IPS-18c (cell line): Measurements from ENCODE around the gene LRBA.
"Not testable (repeated sequence)": the region's sequence is repeated elsewhere in the genome, so short reads cannot be mapped to it uniquely, and the experiment has no call there.

Experiments
- H3K4me3 ChIP-seq: 2 replicates; pipeline ENCODE4 v1.7.0; 2013; ENCODE audit warnings: low read depth, mild to moderate bottlenecking, low read length, moderate library complexity; ENCODE audit not compliant: insufficient read depth
- H3K9me3 ChIP-seq: one replicate; pipeline ENCODE4 v1.6.1; 2013; ENCODE audit warnings: mild to moderate bottlenecking, low read length, moderate library complexity; ENCODE audit not compliant: control insufficient read depth, insufficient read depth

LRBA gene

DNA sequence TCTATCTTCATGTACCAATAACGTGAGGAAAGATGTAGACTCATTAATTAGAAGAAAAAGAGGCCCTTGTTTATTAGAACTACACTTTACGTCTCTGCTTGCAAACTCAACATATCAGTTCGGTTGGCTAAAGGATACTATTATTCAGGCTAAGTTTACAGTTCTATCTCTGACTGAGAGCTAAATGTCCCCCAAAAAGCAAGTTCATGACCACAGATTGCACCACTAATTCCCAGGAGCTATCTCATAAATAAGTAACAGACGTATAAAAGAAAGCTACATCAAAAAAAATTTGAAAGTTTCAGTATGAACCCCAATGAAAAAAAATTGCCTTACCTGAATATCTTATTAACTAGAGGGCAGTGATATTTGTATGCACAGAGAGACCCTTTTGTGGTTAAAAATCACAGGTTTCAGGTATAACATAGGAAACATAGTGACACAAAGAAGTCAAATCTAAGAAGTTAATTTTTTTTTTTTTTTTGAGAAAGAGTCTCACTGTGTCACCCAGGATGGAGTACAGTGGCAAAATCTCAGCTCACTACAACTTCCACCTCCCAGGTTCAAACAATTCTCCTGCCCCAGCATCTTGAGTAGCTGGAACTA lies 304.2 kb downstream of the LRBA start:
- H3K4me3 ChIP-seq, result no peak overlapping the region
- no peaks in the 10 kb centered on the region for H3K9me3 ChIP-seq

DNA sequence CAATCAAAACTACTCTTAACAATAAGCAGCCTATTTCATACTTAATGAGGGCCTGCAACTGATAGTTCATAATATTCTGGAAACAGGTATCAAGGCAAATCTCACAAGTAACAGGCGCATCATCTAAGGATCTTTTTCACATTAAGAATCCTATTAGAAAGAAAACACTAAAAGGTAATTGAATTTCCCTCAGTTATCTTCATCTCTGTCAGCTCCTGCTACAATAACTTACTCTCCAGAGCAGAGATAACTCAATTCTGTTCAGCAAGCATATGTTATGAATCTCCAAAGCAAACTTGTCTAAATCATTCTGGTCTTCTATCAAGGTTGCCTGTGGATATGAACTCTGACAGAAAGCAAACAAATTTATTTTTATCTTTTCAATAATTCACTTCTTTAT lies 307.1 kb downstream of the LRBA start:
- Histone ChIP-seq H3K4me3 (no peak overlapping the region), H3K9me3 (no peaks in the 10 kb centered on the region)

DNA sequence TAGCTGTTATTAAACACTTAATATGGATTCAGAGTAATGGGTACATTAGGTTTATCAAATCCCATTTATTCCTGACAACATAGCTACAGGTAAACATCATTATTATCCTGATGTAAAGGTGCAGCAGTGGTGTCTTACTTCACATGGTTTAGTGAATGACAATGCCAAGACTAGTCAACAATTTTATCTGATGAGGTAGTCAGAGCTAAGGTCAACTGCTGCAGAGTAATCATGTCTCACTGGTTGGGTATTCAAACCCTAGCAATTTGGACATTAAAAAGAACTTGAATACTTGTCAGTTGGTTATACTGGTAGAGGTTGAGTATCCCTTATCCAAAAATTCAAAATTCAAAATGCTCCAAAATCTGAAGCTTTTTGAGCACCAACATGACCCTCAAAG lies 315.5 kb downstream of the LRBA start:
- H3K9me3 ChIP-seq, result no peaks in the 10 kb centered on the region
- no peak overlapping the region for H3K4me3 ChIP-seq

DNA sequence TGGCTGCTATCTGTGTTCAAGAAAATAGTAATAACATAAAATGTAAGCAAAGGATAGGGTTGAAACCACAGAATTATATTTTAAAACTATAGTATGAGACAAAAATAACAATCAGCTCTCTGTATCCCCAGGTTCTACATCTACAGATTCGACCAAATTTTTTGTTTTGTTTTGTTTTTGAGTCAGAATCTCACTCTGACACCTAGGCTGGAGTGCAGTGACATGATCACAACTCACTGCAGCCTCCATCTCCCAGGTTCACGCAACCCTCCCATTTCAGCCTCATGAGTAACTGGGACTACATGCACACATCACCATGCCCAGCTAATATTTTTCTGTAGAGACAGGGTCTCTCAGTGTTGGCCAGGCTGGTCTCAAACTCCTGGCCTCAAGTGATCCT lies 319.9 kb downstream of the LRBA start:
- no peaks in the 10 kb centered on the region for H3K9me3 ChIP-seq

DNA sequence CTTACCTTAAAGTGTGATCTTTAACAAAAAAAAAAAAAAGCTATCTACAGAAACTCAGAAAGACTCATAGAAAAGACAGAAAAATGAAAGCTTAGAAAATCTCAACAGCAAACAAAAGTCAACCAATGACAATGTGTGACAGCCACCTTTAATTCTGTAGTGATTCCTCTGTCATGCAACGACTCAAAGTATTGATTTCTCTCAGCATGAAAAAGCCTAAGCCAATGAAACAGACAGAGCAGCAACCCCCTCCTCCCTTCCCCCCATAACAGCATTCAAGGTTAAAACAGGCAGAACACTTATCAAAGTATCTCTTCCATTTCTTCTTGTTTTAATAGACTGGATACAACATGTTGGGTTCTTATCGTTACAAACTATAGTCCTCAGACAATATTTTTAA lies 320.6 kb downstream of the LRBA start:
- Histone ChIP-seq H3K9me3 (no peaks in the 10 kb centered on the region), H3K4me3 (no peak overlapping the region)

More for the DNA sequence above, 319.9 kb downstream of the LRBA start:
- H3K4me3 ChIP-seq, result no peak overlapping the region

DNA sequence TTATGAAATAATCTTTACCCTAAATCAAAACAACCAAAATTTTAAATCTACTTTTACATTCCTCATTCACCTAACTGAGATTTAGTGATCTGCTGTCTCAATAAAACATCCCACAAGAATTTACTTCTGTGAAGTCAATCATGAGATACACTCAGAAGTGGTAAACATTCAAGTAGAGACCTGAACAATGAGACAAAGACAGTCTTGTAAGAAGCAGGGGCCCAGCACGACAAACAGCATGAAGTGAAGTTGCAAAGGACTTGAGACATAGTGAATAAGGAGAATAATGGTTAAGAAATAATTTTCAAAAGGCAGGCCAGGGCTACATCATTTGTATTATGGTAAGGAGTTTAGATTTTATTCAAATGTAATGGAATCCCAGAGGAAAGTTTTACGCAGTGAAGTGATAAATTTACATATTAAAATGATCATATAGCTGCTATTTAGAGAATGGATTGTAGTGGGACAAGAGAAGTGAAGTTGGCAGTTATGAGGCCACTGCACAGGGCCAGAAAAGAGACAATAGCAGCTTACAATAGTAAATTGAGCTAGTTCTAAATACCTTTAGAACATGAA lies 331.2 kb downstream of the LRBA start:
- H3K4me3 ChIP-seq, result no peak overlapping the region
- H3K9me3 ChIP-seq, result no peaks in the 10 kb centered on the region

DNA sequence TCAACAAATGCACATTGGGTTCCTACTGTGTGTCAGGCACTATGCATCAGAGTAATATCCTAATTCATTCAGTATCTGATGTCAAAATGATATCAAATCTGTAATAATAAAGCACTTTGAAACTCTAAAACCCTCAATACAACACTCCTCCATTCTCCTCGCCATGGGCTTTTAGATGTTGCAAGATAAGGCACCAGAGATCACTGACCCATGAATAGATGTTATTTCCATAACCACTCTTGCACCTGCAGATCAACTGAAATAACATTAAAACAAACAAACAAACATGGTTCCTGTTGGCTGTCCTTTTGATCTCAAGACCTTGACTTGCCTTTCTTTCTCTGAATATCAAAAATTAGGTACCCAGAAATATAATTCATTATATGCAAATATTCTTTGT lies 333.0 kb downstream of the LRBA start:
- Histone ChIP-seq H3K4me3 (no peak overlapping the region), H3K9me3 (no peaks in the 10 kb centered on the region)

DNA sequence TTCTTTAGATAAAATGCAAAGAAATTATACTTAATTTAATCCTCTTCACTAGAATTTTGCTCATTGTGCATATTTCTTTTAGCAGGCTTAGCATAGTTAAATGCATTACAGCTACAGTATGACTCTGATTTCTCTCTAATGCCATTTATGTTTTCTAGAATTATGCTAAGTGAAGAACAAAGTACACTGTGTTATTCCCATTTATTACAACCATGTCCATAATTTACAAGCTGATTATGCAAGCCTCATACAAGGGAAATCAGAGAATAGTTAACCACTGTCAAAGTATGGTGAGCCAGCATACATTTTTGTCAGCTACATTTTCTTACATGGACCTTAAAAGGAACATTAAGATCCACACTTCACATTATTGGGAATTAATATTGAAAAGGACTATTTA lies 334.0 kb downstream of the LRBA start:
- H3K9me3 ChIP-seq, result no peaks in the 10 kb centered on the region
- H3K4me3 ChIP-seq, result no peak overlapping the region

DNA sequence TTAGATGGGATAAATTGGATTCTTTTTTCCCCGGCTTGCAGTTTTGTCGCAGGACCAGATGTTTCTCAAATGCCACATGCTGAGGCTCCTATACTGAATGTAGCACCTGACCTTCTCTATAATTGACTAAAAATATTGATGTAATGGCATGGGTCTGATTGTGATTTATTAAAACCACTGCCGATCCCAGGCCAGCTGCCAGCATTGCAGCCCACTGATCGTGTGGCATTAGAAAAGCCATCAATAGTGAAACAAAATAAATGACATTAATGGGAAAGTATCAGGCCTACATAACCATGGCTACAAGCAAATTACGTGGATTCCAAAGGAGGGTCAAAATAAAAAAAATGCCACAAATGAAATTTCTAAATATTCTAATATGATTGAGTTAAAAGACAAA lies 334.4 kb downstream of the LRBA start:
- Histone ChIP-seq H3K9me3 (no peaks in the 10 kb centered on the region), H3K4me3 (no peak overlapping the region)

DNA sequence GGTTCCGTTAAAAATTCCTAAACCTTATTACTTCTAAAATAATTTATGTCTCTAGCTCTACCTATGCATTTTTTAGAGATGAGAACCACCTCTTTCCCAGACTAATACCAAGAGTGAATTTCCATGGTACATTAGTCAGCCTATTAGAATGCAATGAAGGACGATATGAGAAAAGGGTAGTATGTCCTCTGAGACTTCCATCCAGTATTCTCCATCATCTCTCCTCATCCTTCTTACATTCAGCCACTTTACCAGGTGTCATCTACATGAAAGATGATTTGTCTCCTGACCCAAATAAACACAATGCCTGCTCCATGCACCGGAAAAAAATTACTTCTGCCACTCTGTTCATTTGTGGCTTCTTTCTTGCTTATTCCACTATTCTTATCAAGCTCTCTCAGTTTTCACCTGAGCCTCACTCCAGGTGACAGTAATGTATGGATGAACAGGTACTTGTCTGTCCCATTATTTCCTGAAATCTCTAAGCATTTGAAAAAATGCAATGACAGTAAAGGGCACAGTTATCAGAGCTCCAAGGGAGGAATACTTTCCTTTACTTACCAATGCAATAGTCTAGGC lies 335.2 kb downstream of the LRBA start:
- Histone ChIP-seq H3K9me3 (no peaks in the 10 kb centered on the region), H3K4me3 (no peak overlapping the region)

DNA sequence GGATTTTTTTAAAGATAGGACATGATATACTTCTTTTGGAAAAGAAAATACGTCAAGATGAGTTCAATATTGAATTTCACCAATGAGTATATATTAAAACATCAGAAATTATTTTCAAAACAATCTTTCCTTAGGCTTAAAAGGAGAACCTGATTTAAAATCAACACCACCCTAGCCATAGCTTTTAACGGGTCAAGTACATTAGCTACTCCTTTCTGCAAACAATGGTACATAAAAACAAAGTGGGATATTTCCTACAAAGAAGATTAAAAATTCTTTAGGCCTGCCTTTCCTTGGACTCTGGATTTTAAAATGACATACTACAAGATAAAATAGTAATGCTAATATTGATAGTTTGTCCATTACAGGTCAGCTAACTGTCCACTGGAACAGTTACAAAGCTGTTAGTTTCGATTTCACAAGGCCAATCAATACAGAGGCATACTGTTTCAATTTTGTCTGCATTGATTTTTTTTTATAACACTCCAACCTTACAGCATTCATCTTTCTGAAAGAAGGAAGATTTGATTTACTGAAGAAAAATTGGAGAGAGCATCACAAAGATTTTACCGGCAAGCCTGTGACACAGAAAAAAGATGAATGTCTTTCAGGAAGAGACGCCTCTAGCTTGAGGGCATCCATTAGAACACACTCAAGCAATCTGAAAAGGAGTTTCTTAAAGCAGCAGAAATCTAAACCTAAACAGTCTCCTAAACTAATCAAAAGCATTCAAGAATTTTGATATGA lies 335.9 kb downstream of the LRBA start:
- Histone ChIP-seq H3K4me3 (no peak overlapping the region), H3K9me3 (no peaks in the 10 kb centered on the region)

DNA sequence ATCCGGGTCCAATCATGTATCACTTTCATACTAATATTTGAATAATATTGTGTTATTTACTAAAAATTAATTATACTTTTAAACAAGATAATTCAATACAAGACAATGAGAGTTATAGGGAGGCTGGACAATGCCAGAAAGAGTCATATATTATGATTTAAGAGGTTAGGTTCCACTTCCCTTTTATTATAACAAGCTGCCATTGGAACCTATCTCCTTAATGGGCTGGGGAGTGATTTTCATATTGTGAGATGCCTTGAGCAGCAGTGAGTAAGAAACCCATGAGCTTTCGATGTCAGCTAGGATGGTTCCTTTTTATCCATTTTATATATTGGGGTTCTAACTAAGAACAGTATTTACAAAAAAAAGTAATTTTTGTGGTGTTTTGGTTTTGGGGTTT lies 341.3 kb downstream of the LRBA start:
- Histone ChIP-seq H3K9me3 (no peaks in the 10 kb centered on the region), H3K4me3 (no peak overlapping the region)

DNA sequence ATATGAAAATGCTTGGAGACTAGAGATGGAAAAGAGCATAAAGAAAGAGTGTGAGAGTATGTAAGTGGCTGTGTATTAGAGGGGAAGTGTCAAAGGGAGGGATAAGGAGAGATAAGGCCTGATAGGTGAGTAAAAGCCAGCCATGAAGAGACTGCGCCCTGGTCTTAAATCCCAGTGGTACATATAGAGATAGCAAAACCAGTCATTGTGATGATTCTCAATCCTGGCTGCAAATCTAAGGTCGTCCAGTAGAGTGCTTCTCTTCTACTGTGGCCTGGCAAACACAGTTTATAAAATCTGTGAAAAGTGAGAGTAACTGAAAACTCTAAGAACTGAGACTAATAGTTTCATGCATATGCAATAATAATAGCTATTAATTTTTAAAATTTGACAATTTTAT lies 346.3 kb downstream of the LRBA start:
- Histone ChIP-seq H3K9me3 (no peaks in the 10 kb centered on the region), H3K4me3 (no peak overlapping the region)

DNA sequence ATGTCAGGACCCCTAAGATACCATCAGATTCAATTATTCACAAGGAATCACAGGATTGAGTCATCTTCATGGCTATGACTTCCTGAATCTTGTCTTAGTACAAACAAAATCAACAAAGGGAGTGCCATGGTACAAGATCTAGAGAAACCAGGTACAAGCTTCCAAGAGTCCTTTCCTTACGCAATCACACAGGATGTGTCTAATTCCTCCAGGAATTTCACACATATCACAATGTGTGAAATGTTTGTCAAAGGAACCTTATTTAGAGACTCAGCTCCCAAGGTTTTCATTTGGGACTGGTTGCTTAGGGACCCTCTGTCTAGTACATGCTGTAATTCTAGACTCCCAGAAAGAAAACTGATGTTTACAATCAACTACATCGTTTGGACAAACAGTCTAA lies 350.1 kb downstream of the LRBA start:
- no peak overlapping the region for H3K4me3 ChIP-seq
- H3K9me3 ChIP-seq, result no peaks in the 10 kb centered on the region

DNA sequence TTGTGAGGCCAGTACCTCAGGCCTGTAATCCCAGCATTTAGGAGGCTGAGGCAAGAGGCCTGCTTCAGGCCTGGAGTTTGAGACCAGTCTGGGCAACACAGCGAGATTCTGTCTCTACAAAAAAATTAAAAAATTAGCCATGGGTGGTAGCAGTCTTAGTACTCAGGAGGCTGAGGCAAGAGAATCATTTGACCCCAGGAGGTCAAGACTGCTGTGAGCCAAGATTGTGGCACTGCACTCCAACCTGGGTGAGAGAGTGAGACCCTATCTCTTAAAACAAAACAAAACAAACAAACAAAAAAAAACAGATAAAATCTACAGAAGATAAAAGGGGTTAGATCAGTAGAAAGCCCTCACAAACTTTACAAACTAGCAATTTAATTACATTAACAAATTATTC lies 352.4 kb downstream of the LRBA start:
- Histone ChIP-seq H3K9me3 (no peaks in the 10 kb centered on the region), H3K4me3 (no peak overlapping the region)

DNA sequence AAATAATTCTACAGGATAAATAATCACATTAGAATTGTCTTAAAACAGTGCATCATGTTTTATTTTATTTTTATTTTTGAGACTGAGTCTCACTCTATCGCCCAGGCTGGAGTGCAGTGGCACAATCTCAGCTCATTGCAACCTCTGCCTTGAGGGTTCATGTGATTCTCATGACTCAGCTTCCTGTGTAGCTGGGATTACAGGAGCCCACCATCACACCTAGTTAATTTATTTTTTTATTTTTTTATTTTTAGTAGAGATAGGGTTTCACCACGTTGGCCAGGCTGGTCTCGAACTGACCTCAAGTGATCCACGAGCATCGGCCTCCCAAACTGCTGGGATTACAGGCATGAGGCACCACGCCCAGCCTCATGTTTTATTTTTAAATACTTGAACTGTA lies 353.5 kb downstream of the LRBA start:
- not testable (repeated sequence) for H3K9me3 ChIP-seq, H3K4me3 ChIP-seq

DNA sequence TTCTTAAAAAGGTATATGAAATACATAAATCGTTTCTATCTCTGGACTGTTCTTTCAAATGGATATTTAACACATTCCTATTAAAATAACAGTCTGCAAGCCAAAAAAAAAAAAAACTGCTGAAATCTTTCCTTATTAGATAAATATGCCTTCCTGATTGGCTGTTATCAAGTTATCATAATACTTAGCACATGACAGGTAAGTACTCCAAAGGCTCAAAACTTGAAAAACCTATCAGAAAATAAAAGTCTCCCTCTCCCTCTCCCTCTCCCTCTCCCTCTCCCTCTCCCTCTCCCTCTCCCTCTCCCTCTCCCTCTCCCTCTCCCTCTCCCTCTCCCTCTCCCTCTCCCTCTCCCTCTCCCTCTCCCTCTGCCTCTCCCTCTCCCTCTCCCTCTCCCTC lies 356.8 kb downstream of the LRBA start:
- not testable (repeated sequence) for H3K9me3 ChIP-seq, H3K4me3 ChIP-seq

DNA sequence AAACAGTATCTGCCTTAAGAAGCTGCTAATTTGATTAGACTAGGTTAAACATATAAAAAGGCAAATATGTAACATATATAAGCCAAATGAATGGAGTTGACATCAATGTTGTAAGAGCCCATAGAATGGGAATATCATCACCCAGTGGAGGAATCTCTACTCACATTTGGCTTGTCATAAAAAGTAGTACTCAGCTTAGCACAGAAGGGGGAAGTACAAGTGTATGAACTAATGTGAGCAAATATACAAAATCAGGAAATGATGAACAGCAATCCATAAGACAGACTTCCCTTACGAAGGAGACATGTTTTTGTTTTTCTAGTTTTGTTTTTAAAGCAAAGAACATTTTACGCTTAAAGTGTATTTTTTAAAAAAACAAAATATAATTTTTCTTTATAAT lies 358.2 kb downstream of the LRBA start:
- no peak overlapping the region for H3K4me3 ChIP-seq

More for the DNA sequence above, 358.2 kb downstream of the LRBA start:
- H3K9me3 ChIP-seq, result no peaks in the 10 kb centered on the region
